GM19035 (cell line): Measurements from ENCODE around the gene SEZ6L.
"Not testable (repeated sequence)": the region's sequence is repeated elsewhere in the genome, so short reads cannot be mapped to it uniquely, and the experiment has no call there.

Source experiments
- ATAC-seq: cut with Tn5 transposase; IDR thresholded peaks from one replicate; pipeline ENCODE4 v1.9.1; 2021; ENCODE audit not compliant: unreplicated experiment

The SEZ6L gene

GRCh38 chr22:26377170-26377830, 208.0 kb downstream of the SEZ6L start:
- no peak for ATAC-seq

GRCh38 chr22:26380072-26380830, 211.0 kb downstream of the SEZ6L start:
- ATAC-seq, result no peak

GRCh38 chr22:26382782-26383181, 213.5 kb downstream of the SEZ6L start:
- no peak for ATAC-seq

GRCh38 chr22:26383968-26384556, 214.8 kb downstream of the SEZ6L start:
- no peak for ATAC-seq

GRCh38 chr22:26385164-26385563, 215.9 kb downstream of the SEZ6L start:
- no peak for ATAC-seq

GRCh38 chr22:26389125-26389524, 219.9 kb downstream of the SEZ6L start:
- no peak for ATAC-seq

GRCh38 chr22:26391091-26391490, 221.8 kb downstream of the SEZ6L start:
- ATAC-seq, result no peak

- ATAC-seq, result no peak
Measured at GRCh38 chr22:26391623-26392022, 222.4 kb downstream of the SEZ6L start.

GRCh38 chr22:26393929-26394328, 224.7 kb downstream of the SEZ6L start:
- ATAC-seq, result no peak

GRCh38 chr22:26394777-26395176, 225.5 kb downstream of the SEZ6L start:
- no peak for ATAC-seq

GRCh38 chr22:26395926-26396325, 226.7 kb downstream of the SEZ6L start:
- ATAC-seq, result no peak

GRCh38 chr22:26398741-26399153, 229.5 kb downstream of the SEZ6L start:
- ATAC-seq, result no peak

- no peak for ATAC-seq
Measured at GRCh38 chr22:26399289-26399688, 230.0 kb downstream of the SEZ6L start.

- no peak for ATAC-seq
Measured at GRCh38 chr22:26401726-26402125, 232.5 kb downstream of the SEZ6L start.

- ATAC-seq, result no peak
Measured at GRCh38 chr22:26404851-26405421, 235.7 kb downstream of the SEZ6L start.

GRCh38 chr22:26406118-26406517, 236.9 kb downstream of the SEZ6L start:
- no peak for ATAC-seq

GRCh38 chr22:26408562-26409220, 239.4 kb downstream of the SEZ6L start:
- not testable (repeated sequence) for ATAC-seq

GRCh38 chr22:26409719-26410335, 240.6 kb downstream of the SEZ6L start:
- no peak for ATAC-seq

GRCh38 chr22:26410386-26410785, 241.1 kb downstream of the SEZ6L start:
- no peak for ATAC-seq

GRCh38 chr22:26414347-26414746, 245.1 kb downstream of the SEZ6L start:
- no peak for ATAC-seq

GRCh38 chr22:26416256-26416655, 247.0 kb downstream of the SEZ6L start:
- ATAC-seq, result no peak
